Endothelial cell of umbilical vein (primary cell): ENCODE measurements around the gene TTL. TPM values are rescaled to one million over a fixed set of nuclear protein-coding genes. Genes with fewer than 3 reads are reported as not detected.

Experiments used
- BruUV-seq: library from RNA; stranded (reverse); fragments of 400-500 nt; replicated peaks from 2 replicates; lab custom pipeline; 2021; lab: Mats Ljungman, UMichigan
- CTCF ChIA-PET: fragments of 300-600, 350-600 bp; sonication (Branson Sonifier 250); formaldehyde crosslinking; loops from one replicate; lab custom pipeline; 2021; ENCODE audit warnings: antibody characterized with exemption, inconsistent platforms; lab: Charles Lee
- POLR2A ChIA-PET: fragments of 300-600, 350-600 bp; sonication (Branson Sonifier 250); formaldehyde crosslinking; loops from one replicate; lab custom pipeline; 2021; ENCODE audit warnings: antibody characterized with exemption, inconsistent platforms; lab: Charles Lee
- DNase-seq: peaks from one replicate; pipeline ENCODE4 v3.0.0-alpha.2; 2011; ENCODE audit warnings: low read depth, low spot score
- FAIRE-seq: peaks from 2 replicates; lab custom pipeline; 2011; peaks lifted over from hg19 to GRCh38; lab: Jason Lieb, UNC
- H2AFZ ChIP-seq: 2 replicates; pipeline ENCODE4 v1.6.0; 2012; ENCODE audit warnings: low read depth, low read length, control low read depth, inconsistent platforms
- H3K27ac ChIP-seq: 2 replicates; pipeline ENCODE4 v1.5.1; 2011; ENCODE audit warnings: low read depth, mild to moderate bottlenecking, control low read depth, low read length, moderate library complexity; ENCODE audit not compliant: insufficient read depth
- H3K27me3 ChIP-seq, 2 experiments: 2 replicates each; pipeline versions ENCODE4 v1.6.0 to v1.6.1; 2011; ENCODE audit warnings: low read length in 2 of 2, mixed read lengths in 1 of 2; ENCODE audit not compliant: control insufficient read depth in 2 of 2, insufficient read depth in 2 of 2
- H3K36me3 ChIP-seq, 2 experiments: 2 replicates in 1 of 2; 3 replicates in 1 of 2; pipeline ENCODE4 v1.5.1; 2011; ENCODE audit warnings: low read length in 2 of 2, mild to moderate bottlenecking in 1 of 2, moderate library complexity in 1 of 2; ENCODE audit not compliant: control insufficient read depth in 2 of 2, insufficient read depth in 2 of 2; ENCODE audit errors: extremely low read depth in 1 of 2
- H3K4me1 ChIP-seq: 3 replicates; pipeline ENCODE4 v1.5.1; 2011; ENCODE audit warnings: mild to moderate bottlenecking, low read length; ENCODE audit not compliant: control insufficient read depth, insufficient read depth; ENCODE audit errors: extremely low read depth
- H3K4me2 ChIP-seq: 2 replicates; pipeline ENCODE4 v1.6.1; 2011; ENCODE audit warnings: low read length, control low read depth, mixed read lengths; ENCODE audit not compliant: insufficient read depth
- H3K4me3 ChIP-seq, 3 experiments: fragments of 200-600 bp in 1 of 3; sonication (generic), shearing (Covaris generic) in 1 of 3; replicated peaks in 1 of 3; 2 replicates each; pipeline ENCODE4 v1.5.1; 2011 to 2016; ENCODE audit warnings: control low read depth in 3 of 3, low read length in 3 of 3, mild to moderate bottlenecking in 2 of 3, inconsistent platforms in 1 of 3, low read depth in 1 of 3, moderate library complexity in 1 of 3; ENCODE audit not compliant: insufficient read depth in 1 of 3
- H3K79me2 ChIP-seq: 2 replicates; pipeline ENCODE4 v1.6.0; 2012; ENCODE audit warnings: low read length, inconsistent platforms; ENCODE audit not compliant: control insufficient read depth, insufficient read depth
- H3K9ac ChIP-seq: replicated peaks from 2 replicates; pipeline ENCODE3; 2011; ENCODE audit warnings: low read length, control low read depth; ENCODE audit not compliant: insufficient read depth; ENCODE audit errors: extremely low read depth
- H3K9me1 ChIP-seq: replicated peaks from 3 replicates; pipeline ENCODE4 v1.6.0; 2011; ENCODE audit warnings: mild to moderate bottlenecking, low read length; ENCODE audit not compliant: control insufficient read depth, insufficient read depth; ENCODE audit errors: extremely low read depth
- H3K9me3 ChIP-seq: replicated peaks from 2 replicates; pipeline ENCODE4 v1.5.1; 2012; ENCODE audit warnings: low read length, inconsistent platforms; ENCODE audit not compliant: control insufficient read depth, insufficient read depth
- H4K20me1 ChIP-seq: replicated peaks from 2 replicates; pipeline ENCODE3; 2011; ENCODE audit warnings: mild to moderate bottlenecking, low read length; ENCODE audit not compliant: control insufficient read depth, insufficient read depth; ENCODE audit errors: extremely low read depth
- EZH2 ChIP-seq: IDR thresholded peaks from 2 replicates; pipeline ENCODE4 v1.6.1; 2012; ENCODE audit warnings: borderline replicate concordance, low read depth, mild to moderate bottlenecking, moderate library complexity, low read length, inconsistent platforms; ENCODE audit not compliant: severe bottlenecking
- FOS ChIP-seq: IDR thresholded peaks from 2 replicates; pipeline ENCODE4 v1.6.1; 2011; ENCODE audit warnings: mild to moderate bottlenecking, low read length, moderate library complexity, borderline replicate concordance; ENCODE audit not compliant: insufficient read depth
- GATA2 ChIP-seq: IDR thresholded peaks from 2 replicates; pipeline ENCODE4 v1.7.0; 2011; ENCODE audit warnings: low read depth, mild to moderate bottlenecking, moderate library complexity, mixed read lengths, low read length; ENCODE audit not compliant: insufficient read length, insufficient read depth
- JUN ChIP-seq: IDR thresholded peaks from 2 replicates; pipeline ENCODE4 v1.6.1; 2011; ENCODE audit warnings: borderline replicate concordance, low read depth; ENCODE audit not compliant: insufficient read length, insufficient read depth
- MYC ChIP-seq: IDR thresholded peaks from one replicate; pipeline ENCODE4 v1.6.1; 2011; ENCODE audit warnings: mild to moderate bottlenecking, low read depth, low read length
- POLR2A ChIP-seq: IDR thresholded peaks from 2 replicates; pipeline ENCODE4 v1.6.1; 2012; ENCODE audit warnings: low read depth, mild to moderate bottlenecking, control low read depth, low read length
- POLR2AphosphoS5 ChIP-seq: IDR thresholded peaks from 2 replicates; pipeline ENCODE4 v1.6.1; 2012; ENCODE audit warnings: low read depth, mild to moderate bottlenecking, control low read depth, low read length, moderate library complexity; ENCODE audit not compliant: insufficient read depth
- dilution Hi-C: fragments of 300-500 bp; cut with MboI; formaldehyde crosslinking; loops from one replicate; pipeline ENCODE4 v1.15.0; 2019; ENCODE audit warnings: low sequenced_read_pairs; ENCODE audit not compliant: extremely low pct_ligation_motif_present
- intact Hi-C: fragments of 100-400 bp; cut with micrococcal nuclease; formaldehyde crosslinking; loops from one replicate; pipeline ENCODE4 v1.10.0; 2022
- polyA plus RNA-seq, 4 experiments: library from polyadenylated mRNA; depleted of rRNA in 3 of 4; stranded (reverse) in 3 of 4; unstranded in 1 of 4; fragments of >200 nt; gene quantifications; 2 replicates each; pipeline versions ENCODE4 v1.2.1 to v1.2.3, GENCODE V29; 2011 to 2012; ENCODE audit warnings: missing spikeins in 1 of 4
- total RNA-seq: library from RNA; stranded (reverse); gene quantifications from 2 replicates; pipeline ENCODE4 v1.2.3, GENCODE V29; 2021
- TF ChIP-seq, protein P1 (sequence below), 2 donors: IDR thresholded peaks; 1 replicate in 1 of 2; 2 replicates in 1 of 2; pipeline ENCODE4 v1.5.1; 2011; ENCODE audit warnings: low read length in 2 of 2, mild to moderate bottlenecking in 2 of 2, moderate library complexity in 2 of 2, control low read depth in 1 of 2, inconsistent platforms in 1 of 2, low read depth in 1 of 2; ENCODE audit not compliant: insufficient read depth in 1 of 2; ENCODE audit errors: extremely low read depth in 1 of 2
- TF ChIP-seq, protein P2 (sequence below): IDR thresholded peaks from 2 replicates; pipeline ENCODE4 v1.6.1; 2011; ENCODE audit not compliant: insufficient read depth, insufficient read length

TTL gene
- total and polyA plus RNA-seq, 2 donors (not counting 3 experiments of a cell fraction or from before 2014, with no cell fraction given): 21.9 to 66.8 TPM

DNA sequence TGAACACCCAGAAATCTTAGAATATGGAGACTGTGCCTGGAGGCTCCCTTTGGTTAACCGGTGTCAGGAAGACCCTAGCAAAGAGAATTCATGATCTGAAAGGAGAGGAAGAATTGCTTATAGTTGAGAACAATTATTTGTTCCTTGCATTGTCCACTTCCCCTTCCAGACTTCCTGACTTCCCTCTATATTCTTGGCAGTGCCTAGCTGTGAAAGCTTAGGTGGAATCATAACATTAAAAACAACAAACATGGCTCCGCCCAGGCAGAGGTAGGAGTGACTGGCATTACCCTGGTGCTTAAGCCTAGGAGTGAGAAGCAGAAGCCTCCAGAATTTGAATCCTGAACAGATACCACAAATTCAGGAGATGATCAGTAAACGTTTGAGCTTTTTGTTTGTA lies 1.9 kb downstream of the TTL start:
- H3K27ac ChIP-seq: peak overlapping the region; percentile 71
- H3K79me2 ChIP-seq: peaks cover 52% of the 10 kb centered on the region
- H3K36me3 ChIP-seq: peaks cover 0 to 4% of the 10 kb centered on the region in 2 experiments
- no peak overlapping the region for H2AFZ ChIP-seq
- peak overlapping the region; percentile 84 for H3K9ac ChIP-seq
- H3K27me3 ChIP-seq: no peaks in the 10 kb centered on the region
- H4K20me1 ChIP-seq: peaks cover 3% of the 10 kb centered on the region
- dilution Hi-C loops: no loop called here
- peaks cover 17% of the 10 kb centered on the region for H3K4me1 ChIP-seq
- FAIRE-seq (peak; percentile 89), DNase-seq (peak; percentile 40)
- H3K4me2 ChIP-seq: peak overlapping the region; percentile 90
- H3K4me3 ChIP-seq: peak overlapping the region in 2 of 3 experiments; percentile 83 to 89
- H3K9me1 ChIP-seq: no peaks in the 10 kb centered on the region
- no TSS peak for BruUV-seq
- ChIA-PET CTCF (interaction anchor here (0.6 to 3.6 kb wide), 4 partner anchors 9 to 596 kb away, joined by 3 to 25 read pairs (median 8); no protein-coding TSS in a partner anchor), POLR2A (no interaction called here)
- intact Hi-C loops: no loop called here
- TF ChIP-seq POLR2AphosphoS5 (no peak), POLR2A (no peak), MYC (no peak), JUN (no peak), EZH2 (no peak), GATA2 (no peak), FOS (no peak)
- TF ChIP-seq, protein P1, sequence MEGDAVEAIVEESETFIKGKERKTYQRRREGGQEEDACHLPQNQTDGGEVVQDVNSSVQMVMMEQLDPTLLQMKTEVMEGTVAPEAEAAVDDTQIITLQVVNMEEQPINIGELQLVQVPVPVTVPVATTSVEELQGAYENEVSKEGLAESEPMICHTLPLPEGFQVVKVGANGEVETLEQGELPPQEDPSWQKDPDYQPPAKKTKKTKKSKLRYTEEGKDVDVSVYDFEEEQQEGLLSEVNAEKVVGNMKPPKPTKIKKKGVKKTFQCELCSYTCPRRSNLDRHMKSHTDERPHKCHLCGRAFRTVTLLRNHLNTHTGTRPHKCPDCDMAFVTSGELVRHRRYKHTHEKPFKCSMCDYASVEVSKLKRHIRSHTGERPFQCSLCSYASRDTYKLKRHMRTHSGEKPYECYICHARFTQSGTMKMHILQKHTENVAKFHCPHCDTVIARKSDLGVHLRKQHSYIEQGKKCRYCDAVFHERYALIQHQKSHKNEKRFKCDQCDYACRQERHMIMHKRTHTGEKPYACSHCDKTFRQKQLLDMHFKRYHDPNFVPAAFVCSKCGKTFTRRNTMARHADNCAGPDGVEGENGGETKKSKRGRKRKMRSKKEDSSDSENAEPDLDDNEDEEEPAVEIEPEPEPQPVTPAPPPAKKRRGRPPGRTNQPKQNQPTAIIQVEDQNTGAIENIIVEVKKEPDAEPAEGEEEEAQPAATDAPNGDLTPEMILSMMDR (IDR thresholded peaks at IDR 0.05; ENCODE audit: extremely low read depth in 1 of 2, insufficient read depth in 1 of 2, low read depth in 1 of 2, low read length in 2 of 2): no peak
- TF ChIP-seq, protein P2, sequence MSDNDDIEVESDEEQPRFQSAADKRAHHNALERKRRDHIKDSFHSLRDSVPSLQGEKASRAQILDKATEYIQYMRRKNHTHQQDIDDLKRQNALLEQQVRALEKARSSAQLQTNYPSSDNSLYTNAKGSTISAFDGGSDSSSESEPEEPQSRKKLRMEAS: no peak
- H3K9me3 ChIP-seq: no peaks in the 10 kb centered on the region
